Testis (tissue), 2 donors: ENCODE data around the gene TEX44.

Source experiments
- POLR2A ChIP-seq: fragments of 450-650 bp; IDR thresholded peaks from one replicate; pipeline ENCODE4 v1.6.1; 2017; ENCODE audit warnings: antibody characterized with exemption, mild to moderate bottlenecking, moderate library complexity
- TF ChIP-seq, protein P1 (sequence below), 3 experiments: fragments of 450-650 bp in 2 of 3; fragments of 200-600 bp in 1 of 3; sonication (generic) in 1 of 3; IDR thresholded peaks; one replicate each; pipeline ENCODE4 v1.5.1; 2016 to 2019; ENCODE audit warnings: antibody characterized with exemption in 3 of 3, mild to moderate bottlenecking in 2 of 3, moderate library complexity in 1 of 3

- TF ChIP-seq POLR2A: no peak
- TF ChIP-seq, protein P1, sequence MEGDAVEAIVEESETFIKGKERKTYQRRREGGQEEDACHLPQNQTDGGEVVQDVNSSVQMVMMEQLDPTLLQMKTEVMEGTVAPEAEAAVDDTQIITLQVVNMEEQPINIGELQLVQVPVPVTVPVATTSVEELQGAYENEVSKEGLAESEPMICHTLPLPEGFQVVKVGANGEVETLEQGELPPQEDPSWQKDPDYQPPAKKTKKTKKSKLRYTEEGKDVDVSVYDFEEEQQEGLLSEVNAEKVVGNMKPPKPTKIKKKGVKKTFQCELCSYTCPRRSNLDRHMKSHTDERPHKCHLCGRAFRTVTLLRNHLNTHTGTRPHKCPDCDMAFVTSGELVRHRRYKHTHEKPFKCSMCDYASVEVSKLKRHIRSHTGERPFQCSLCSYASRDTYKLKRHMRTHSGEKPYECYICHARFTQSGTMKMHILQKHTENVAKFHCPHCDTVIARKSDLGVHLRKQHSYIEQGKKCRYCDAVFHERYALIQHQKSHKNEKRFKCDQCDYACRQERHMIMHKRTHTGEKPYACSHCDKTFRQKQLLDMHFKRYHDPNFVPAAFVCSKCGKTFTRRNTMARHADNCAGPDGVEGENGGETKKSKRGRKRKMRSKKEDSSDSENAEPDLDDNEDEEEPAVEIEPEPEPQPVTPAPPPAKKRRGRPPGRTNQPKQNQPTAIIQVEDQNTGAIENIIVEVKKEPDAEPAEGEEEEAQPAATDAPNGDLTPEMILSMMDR (IDR thresholded peaks at IDR 0.05): no peak
Measured at GRCh38 chr2:231602859-231603467, 10.3 kb downstream of the TEX44 start.
